ENCODE measurements around the gene NXN.
"Not testable (repeated sequence)": the region's sequence is repeated elsewhere in the genome, so short reads cannot be mapped to it uniquely, and the experiment has no call there.

Gene NXN

DNA sequence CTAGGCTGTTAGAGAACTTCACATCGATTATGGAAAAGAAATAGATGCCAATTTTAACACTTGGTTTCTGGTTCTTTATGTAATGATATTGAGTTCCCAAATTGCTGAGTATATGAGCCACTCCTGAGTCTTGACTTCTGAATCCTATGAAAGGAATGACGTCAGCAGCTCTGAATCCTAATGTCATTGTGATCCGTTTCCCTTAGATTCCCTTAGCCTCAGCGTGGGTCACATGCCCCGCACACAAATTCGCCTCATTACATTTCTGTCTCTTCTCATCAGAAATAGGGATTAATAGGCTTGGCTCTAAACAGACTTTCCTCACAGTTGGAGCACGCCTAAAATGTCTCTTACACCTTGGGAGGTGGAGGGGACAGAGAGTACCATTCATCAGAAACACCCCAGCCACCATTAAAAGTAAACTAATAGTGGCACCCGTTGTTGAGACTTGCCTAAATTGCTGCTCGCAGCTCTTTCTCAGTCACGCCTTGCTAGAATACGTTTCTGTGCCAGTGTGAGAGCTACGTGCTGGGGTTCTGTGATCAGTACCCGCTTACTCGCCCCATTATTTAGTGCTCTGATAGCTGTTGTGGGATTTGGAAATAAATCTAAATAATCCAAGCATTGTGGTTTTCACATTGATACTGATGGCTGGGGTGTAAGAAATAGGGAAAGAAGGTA is 190.3 kb downstream of the NXN start:
- TF ChIP-seq, protein P1, sequence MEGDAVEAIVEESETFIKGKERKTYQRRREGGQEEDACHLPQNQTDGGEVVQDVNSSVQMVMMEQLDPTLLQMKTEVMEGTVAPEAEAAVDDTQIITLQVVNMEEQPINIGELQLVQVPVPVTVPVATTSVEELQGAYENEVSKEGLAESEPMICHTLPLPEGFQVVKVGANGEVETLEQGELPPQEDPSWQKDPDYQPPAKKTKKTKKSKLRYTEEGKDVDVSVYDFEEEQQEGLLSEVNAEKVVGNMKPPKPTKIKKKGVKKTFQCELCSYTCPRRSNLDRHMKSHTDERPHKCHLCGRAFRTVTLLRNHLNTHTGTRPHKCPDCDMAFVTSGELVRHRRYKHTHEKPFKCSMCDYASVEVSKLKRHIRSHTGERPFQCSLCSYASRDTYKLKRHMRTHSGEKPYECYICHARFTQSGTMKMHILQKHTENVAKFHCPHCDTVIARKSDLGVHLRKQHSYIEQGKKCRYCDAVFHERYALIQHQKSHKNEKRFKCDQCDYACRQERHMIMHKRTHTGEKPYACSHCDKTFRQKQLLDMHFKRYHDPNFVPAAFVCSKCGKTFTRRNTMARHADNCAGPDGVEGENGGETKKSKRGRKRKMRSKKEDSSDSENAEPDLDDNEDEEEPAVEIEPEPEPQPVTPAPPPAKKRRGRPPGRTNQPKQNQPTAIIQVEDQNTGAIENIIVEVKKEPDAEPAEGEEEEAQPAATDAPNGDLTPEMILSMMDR (IDR thresholded peaks at IDR 0.05; ENCODE audit: low read length, missing control alignments) = no peak
- DNase-seq (ENCODE audit: low read depth) = no peak
- H3K4me3 ChIP-seq (replicated peaks; ENCODE audit: low read depth, low read length) = no peak overlapping the region

DNA sequence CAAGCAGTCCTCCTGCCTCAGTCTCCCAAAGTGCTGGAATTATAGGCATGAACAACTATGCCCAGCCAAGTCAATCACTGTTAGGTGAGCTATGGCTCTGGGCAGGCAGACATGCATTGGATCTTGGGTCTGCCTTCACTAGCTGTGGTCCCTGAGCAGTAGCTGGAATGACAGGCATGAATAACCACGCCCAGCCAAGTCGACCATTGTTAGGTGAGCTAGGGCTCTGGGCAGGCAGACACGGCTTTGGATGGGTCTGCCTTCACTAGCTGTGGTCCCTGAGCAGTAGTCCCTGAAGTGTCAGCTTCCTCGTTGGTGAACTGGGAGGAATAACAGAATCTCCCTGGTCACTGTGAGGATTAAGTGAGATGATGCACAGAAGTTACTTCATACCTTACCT is 191.0 kb downstream of the NXN start:
- TF ChIP-seq, protein P1 (IDR thresholded peaks at IDR 0.05; ENCODE audit: low read length, missing control alignments) = no peak
- no peak for DNase-seq (ENCODE audit: low read depth)
- no peak overlapping the region for H3K4me3 ChIP-seq (replicated peaks; ENCODE audit: low read depth, low read length)

DNA sequence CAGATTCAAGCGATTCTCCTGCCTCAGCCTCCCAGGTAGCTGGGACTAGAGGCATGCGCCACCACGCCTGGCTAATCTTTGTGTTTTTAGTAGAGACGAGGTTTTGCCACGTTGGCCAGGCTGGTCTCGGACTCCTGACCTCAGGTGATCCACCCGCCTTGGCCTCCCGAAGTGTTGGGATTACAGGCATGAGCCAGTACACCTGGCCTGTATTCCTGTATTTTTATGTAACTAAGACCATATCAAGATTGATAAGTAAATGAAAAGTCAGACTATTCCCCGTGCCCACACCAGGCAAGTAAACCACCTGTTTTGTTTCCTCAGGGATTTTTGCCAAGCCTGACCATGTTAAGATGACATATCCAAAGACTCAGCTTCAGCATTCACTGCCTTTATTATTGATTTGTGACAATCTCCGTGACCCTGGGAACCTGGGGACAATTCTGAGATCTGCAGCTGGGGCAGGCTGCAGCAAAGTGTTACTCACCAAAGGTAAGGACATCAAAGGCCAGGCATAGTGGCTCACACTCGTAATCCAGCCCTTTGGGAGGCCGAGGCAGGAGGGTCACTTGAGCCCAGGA is 191.8 kb downstream of the NXN start:
- no peak for DNase-seq (ENCODE audit: low read depth)
- no peak overlapping the region for H3K4me3 ChIP-seq (replicated peaks; ENCODE audit: low read depth, low read length)
- TF ChIP-seq, protein P1 (IDR thresholded peaks at IDR 0.05; ENCODE audit: low read length, missing control alignments) = no peak

DNA sequence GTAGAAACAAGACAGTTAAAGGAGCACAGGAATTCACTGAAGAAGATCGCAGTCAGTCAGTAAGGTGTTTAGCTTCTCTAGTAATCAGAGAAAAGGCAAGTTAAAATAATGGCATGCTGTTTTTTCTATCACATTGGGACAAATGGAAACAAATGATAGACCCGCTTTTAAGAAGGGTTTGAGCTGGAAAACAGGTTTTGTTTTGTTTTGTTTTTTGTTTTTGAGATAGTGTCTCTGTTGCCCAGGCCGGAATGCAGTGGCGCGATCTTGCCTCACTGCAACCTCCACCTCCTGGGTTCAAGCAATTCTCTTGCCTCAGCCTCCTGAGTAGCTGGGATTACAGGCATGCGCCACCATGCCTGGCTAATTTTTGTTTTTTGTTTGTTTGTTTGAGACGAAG is 193.7 kb downstream of the NXN start:
- DNase-seq (ENCODE audit: low read depth); H3K4me3 ChIP-seq (replicated peaks; ENCODE audit: low read depth, low read length): not testable (repeated sequence)

DNA sequence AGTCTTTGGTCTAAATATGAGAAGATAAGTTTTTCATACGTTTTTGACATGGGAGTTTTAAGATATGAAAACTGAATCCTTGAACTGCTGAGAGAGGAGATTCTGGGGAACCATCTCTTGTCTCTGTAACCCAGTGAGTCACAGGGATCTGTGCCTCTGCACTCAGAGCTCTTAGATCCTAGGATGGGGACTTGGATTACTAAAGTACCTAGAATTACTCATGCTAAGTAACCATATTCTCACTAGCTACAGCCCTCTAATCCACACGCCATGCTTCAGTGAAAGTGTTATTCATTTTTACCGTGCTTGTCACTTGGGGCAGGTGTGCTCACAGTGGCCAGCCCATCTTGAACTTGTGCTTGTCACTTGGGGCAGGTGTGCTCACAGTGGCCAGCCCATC is 195.4 kb downstream of the NXN start:
- TF ChIP-seq, protein P1 (IDR thresholded peaks at IDR 0.05; ENCODE audit: low read length, missing control alignments) = no peak
- H3K4me3 ChIP-seq (replicated peaks; ENCODE audit: low read depth, low read length) = no peak overlapping the region
- no peak for DNase-seq (ENCODE audit: low read depth)

DNA sequence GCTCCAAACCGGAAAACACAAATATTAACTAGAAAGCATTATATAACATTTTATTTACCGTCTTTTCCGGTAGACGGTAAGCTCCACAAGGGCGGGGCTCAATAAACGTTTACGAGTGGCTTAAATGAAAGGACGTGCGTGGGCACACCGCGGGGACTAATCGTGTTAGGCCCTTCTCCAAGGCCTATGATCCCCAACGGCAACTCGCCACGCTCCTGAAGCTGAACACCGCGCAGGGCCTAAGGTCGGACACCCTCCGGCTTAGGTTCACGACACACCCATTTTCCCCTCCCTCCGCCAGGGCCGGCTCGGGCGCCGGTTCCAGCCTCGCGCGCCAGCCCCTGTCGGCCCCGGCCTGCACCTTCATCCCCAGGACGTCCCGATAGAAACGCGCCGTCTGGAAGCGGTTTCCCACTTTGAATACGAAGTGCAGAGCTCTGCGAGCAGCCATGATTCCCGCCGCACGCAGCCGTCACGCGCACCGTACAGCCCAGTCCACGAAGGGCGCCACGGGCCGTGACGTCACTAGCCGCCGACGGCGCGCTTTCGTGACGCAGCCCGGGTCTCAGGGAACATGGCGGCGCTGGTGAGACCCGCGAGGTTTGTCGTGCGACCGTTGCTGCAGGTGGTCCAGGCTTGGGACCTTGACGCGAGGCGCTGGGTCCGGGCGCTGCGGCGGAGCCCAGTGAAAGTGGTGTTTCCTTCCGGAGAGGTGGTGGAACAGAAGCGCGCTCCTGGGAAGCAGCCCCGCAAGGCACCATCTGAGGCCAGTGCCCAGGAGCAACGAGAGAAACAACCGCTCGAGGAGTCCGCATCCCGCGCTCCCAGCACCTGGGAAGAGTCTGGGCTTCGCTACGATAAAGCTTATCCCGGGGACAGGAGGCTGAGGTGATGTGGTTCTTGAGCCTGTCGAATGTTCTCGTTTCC is 197.5 kb downstream of the NXN start, which contains the start of the genes GLOD4 and MRM3:
TSS of gene GLOD4 (minus strand) at position 476 of the 927 bp plus-strand sequence. CDS start at position 451, 25 bp downstream.
TSS of gene MRM3 (plus strand) at position 549 of the 927 bp plus-strand sequence. CDS start at position 575, 26 bp downstream.
- peak within 1 kb of the TSS; percentile 100 for H3K4me3 ChIP-seq (replicated peaks; ENCODE audit: low read depth, low read length)
- TF ChIP-seq, protein P1 (IDR thresholded peaks at IDR 0.05; ENCODE audit: low read length, missing control alignments) = no peak
- peak; percentile 90 for DNase-seq (ENCODE audit: low read depth)

DNA sequence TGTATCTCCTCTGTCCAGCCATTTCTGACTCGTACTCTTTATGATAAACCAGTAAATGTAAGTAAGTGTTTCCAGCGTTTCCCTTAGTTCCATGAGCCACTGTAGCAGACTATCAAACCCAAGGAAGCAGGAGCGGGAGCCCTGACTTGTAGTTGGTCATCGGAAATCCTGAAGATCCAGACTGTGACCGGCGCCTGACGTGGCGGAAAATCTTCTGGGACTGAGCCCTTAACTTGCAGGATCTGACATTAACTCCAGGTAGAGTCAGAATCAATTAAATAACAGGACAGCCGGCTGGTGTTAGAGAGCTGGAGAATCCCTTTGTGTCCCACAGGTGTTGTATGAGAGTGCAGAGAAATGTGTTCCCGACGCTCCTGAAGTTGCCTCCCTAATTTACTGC is 201.5 kb downstream of the NXN start:
- H3K4me3 ChIP-seq (replicated peaks; ENCODE audit: low read depth, low read length) = no peak overlapping the region
- TF ChIP-seq, protein P1 (IDR thresholded peaks at IDR 0.05; ENCODE audit: low read length, missing control alignments) = no peak
- DNase-seq (ENCODE audit: low read depth) = no peak
